ENCODE results near the gene DNAJC8. TPM values are rescaled to one million over a fixed set of nuclear protein-coding genes. Genes with fewer than 3 reads are reported as not detected.
A peak's percentile ranks its signal among the peaks of the same experiment; 100 is the strongest.

The DNAJC8 gene
- total RNA-seq, 1 experiment from 2014 or later = 127 TPM

GRCh38 chr1:28195780-28196179 lies 37.0 kb downstream of the DNAJC8 start:
- CTCF ChIA-PET = no interaction called here
- intact Hi-C loops (cut with micrococcal nuclease; ENCODE audit: unreplicated experiment) = no loop called here

GRCh38 chr1:28194326-28195035 lies 38.3 kb downstream of the DNAJC8 start:
- POLR2A ChIA-PET = no interaction called here
- Histone ChIP-seq H3K36me3 (ENCODE audit: control insufficient read depth, insufficient read depth, low read length) (peaks cover 2% of the 10 kb centered on the region; the same call in 1 of the 2 replicates), H3K27ac (ENCODE audit: low read length) (no peak overlapping the region), H3K4me1 (ENCODE audit: control insufficient read depth, insufficient read depth, low read length) (peaks cover 4% of the 10 kb centered on the region; the same call in 1 of the 2 replicates), H3K9me3 (ENCODE audit: control insufficient read depth, insufficient read depth, low read depth, low read length) (no peaks in the 10 kb centered on the region), H3K4me3 (ENCODE audit: low read depth in 2 of 2, low read length in 2 of 2) (no peak overlapping the region), H3K27me3 (ENCODE audit: control insufficient read depth, insufficient read depth, low read length) (no peaks in the 10 kb centered on the region)
- in situ Hi-C loops (cut with HindIII; ENCODE audit: low pct_unique_long_range_greater_than_20kb, low sequenced_read_pairs) (no loop called here), intact Hi-C loops (cut with micrococcal nuclease; ENCODE audit: unreplicated experiment) (no loop called here)
- no TSS peak for BruUV-seq (replicated peaks)
- no peak for TF ChIP-seq REST (IDR thresholded peaks at IDR 0.05; ENCODE audit: insufficient read depth in 1 of 2, low read depth in 2 of 2, low read length in 1 of 2)
- TF ChIP-seq POLR2AphosphoS5 (IDR thresholded peaks at IDR 0.05; ENCODE audit: low read depth, low read length) = no peak
- no peak for TF ChIP-seq CTCF (IDR thresholded peaks at IDR 0.05)
- TF ChIP-seq SIN3A (IDR thresholded peaks at IDR 0.05; ENCODE audit: borderline replicate concordance, insufficient read depth, low read depth, low read length) = no peak
- no peak for TF ChIP-seq TCF7L2 (IDR thresholded peaks at IDR 0.05; ENCODE audit: low read depth, low read length)
- DNase-seq (ENCODE audit: low read depth, low spot score) (no peak), ATAC-seq (peak; percentile 33; the same call in 1 of the 2 replicates)
- CTCF ChIA-PET = no interaction called here

More at GRCh38 chr1:28195780-28196179, 37.0 kb downstream of the DNAJC8 start:
- Histone ChIP-seq H3K4me1 (ENCODE audit: control insufficient read depth, insufficient read depth, low read length) (peaks cover 4% of the 10 kb centered on the region; the same call in 1 of the 2 replicates), H3K36me3 (ENCODE audit: control insufficient read depth, insufficient read depth, low read length) (peaks cover 6% of the 10 kb centered on the region), H3K9me3 (ENCODE audit: control insufficient read depth, insufficient read depth, low read depth, low read length) (no peaks in the 10 kb centered on the region), H3K4me3 (ENCODE audit: low read depth in 2 of 2, low read length in 2 of 2) (no peak overlapping the region), H3K27ac (ENCODE audit: low read length) (no peak overlapping the region), H3K27me3 (ENCODE audit: control insufficient read depth, insufficient read depth, low read length) (no peaks in the 10 kb centered on the region)
- POLR2A ChIA-PET = no interaction called here
- DNase-seq (ENCODE audit: low read depth, low spot score) (no peak), ATAC-seq (no peak)
- no TSS peak for BruUV-seq (replicated peaks)
- TF ChIP-seq SIN3A (IDR thresholded peaks at IDR 0.05; ENCODE audit: borderline replicate concordance, insufficient read depth, low read depth, low read length) = no peak
- no peak for TF ChIP-seq POLR2AphosphoS5 (IDR thresholded peaks at IDR 0.05; ENCODE audit: low read depth, low read length)
- TF ChIP-seq REST (IDR thresholded peaks at IDR 0.05; ENCODE audit: insufficient read depth in 1 of 2, low read depth in 2 of 2, low read length in 1 of 2) = no peak
- TF ChIP-seq CTCF (IDR thresholded peaks at IDR 0.05) = no peak
- no peak for TF ChIP-seq TCF7L2 (IDR thresholded peaks at IDR 0.05; ENCODE audit: low read depth, low read length)
- in situ Hi-C loops (cut with HindIII; ENCODE audit: low pct_unique_long_range_greater_than_20kb, low sequenced_read_pairs) = no loop called here

Measured in Panc1 (cell line).